OCI-LY7 (cell line): ENCODE data around the gene SSRP1. TPM values are rescaled to one million over a fixed set of nuclear protein-coding genes. Genes with fewer than 3 reads are reported as not detected.

Experiments used
- Bru-seq: library from RNA; stranded (reverse); fragments of 400-500 nt; gene quantifications from one replicate; lab custom pipeline; 2021; lab: Mats Ljungman, UMichigan
- BruChase-seq, 2 experiments: library from RNA; stranded (reverse); fragments of 400-500 nt; gene quantifications; one replicate each; lab custom pipeline; 2021; lab: Mats Ljungman, UMichigan
- BruUV-seq: library from RNA; stranded (reverse); fragments of 400-500 nt; replicated peaks from 2 replicates; lab custom pipeline; 2021; lab: Mats Ljungman, UMichigan
- CTCF ChIA-PET: fragments of 300-600 bp; sonication (Branson Sonifier 250); formaldehyde crosslinking; loops from one replicate; lab custom pipeline; 2022; ENCODE audit warnings: antibody characterized with exemption; ENCODE audit not compliant: unreplicated experiment; lab: Charles Lee
- POLR2A ChIA-PET: fragments of 300-600 bp; sonication (Branson Sonifier 250); formaldehyde crosslinking; loops from one replicate; lab custom pipeline; 2022; ENCODE audit warnings: antibody characterized with exemption; lab: Charles Lee
- DNase-seq: peaks from one replicate; pipeline ENCODE4 v3.0.0-alpha.2; 2015; ENCODE audit warnings: low spot score
- H2AFZ ChIP-seq: fragments of 200-600 bp; sonication (generic), shearing (Covaris generic); 2 replicates; pipeline ENCODE4 v1.6.1; 2014; ENCODE audit warnings: mild to moderate bottlenecking, antibody characterized with exemption, low read length, moderate library complexity
- H3K27ac ChIP-seq: fragments of 200-600 bp; sonication (generic); 2 replicates; pipeline ENCODE4 v1.5.1; 2014; ENCODE audit warnings: mixed run types, low read depth, mild to moderate bottlenecking, moderate library complexity, low read length, inconsistent platforms; ENCODE audit not compliant: poor library complexity, severe bottlenecking
- H3K36me3 ChIP-seq: fragments of 200-600 bp; sonication (generic); 2 replicates; pipeline ENCODE4 v1.6.1; 2014; ENCODE audit warnings: mild to moderate bottlenecking, antibody characterized with exemption, low read length, moderate library complexity, mixed read lengths; ENCODE audit not compliant: insufficient read depth
- H3K4me1 ChIP-seq: fragments of 200-600 bp; sonication (generic); 2 replicates; pipeline ENCODE4 v1.5.1; 2014; ENCODE audit warnings: mild to moderate bottlenecking, low read length; ENCODE audit not compliant: insufficient read depth, poor library complexity, severe bottlenecking
- H3K4me2 ChIP-seq: fragments of 200-600 bp; sonication (generic); 2 replicates; pipeline ENCODE4 v1.6.1; 2014; ENCODE audit warnings: mild to moderate bottlenecking, low read length
- H3K4me3 ChIP-seq: fragments of 200-600 bp; sonication (generic); 2 replicates; pipeline ENCODE4 v1.5.1; 2014; ENCODE audit warnings: mild to moderate bottlenecking, low read depth, low read length; ENCODE audit not compliant: poor library complexity, severe bottlenecking
- H3K79me2 ChIP-seq: fragments of 200-600 bp; sonication (generic); 2 replicates; pipeline ENCODE4 v1.6.1; 2016; ENCODE audit warnings: low read depth, mild to moderate bottlenecking, low read length, moderate library complexity, mixed read lengths; ENCODE audit not compliant: insufficient read depth
- H3K9me2 ChIP-seq: fragments of 200-600 bp; sonication (generic); 2 replicates; pipeline ENCODE4 v1.6.1; 2016; ENCODE audit warnings: mild to moderate bottlenecking, low read length, mixed read lengths; ENCODE audit not compliant: insufficient read depth
- H3K9me3 ChIP-seq: fragments of 200-600 bp; sonication (generic); 2 replicates; pipeline ENCODE4 v1.6.1; 2014; ENCODE audit warnings: mild to moderate bottlenecking, mixed run types, low read length, mixed read lengths
- H4K20me1 ChIP-seq: fragments of 200-600 bp; sonication (generic); 2 replicates; pipeline ENCODE4 v1.6.1; 2014; ENCODE audit warnings: mild to moderate bottlenecking, antibody characterized with exemption, low read length, moderate library complexity, mixed read lengths; ENCODE audit not compliant: insufficient read depth
- EZH2phosphoT487 ChIP-seq: fragments of 200-600 bp; sonication (generic); IDR thresholded peaks from 2 replicates; pipeline ENCODE4 v1.6.1; 2018; ENCODE audit warnings: low read depth, borderline replicate concordance, mild to moderate bottlenecking, mixed run types, antibody characterized with exemption, low read length, moderate library complexity, mixed read lengths
- intact Hi-C: fragments of 100-400 bp; cut with micrococcal nuclease; formaldehyde crosslinking; loops from one replicate; pipeline ENCODE4 v1.10.0; 2022; ENCODE audit not compliant: unreplicated experiment
- long read RNA-seq: library from polyadenylated mRNA; stranded (forward); transcript quantifications from one replicate; pipeline ENCODE4 v2.0.0, GENCODE V29; 2022
- total RNA-seq, 2 experiments: library from RNA; depleted of rRNA in 1 of 2; stranded (reverse); fragments of >200 nt in 1 of 2; shearing (Covaris generic) in 1 of 2; gene quantifications; 2 replicates each; pipeline ENCODE4 v1.2.3, GENCODE V29; 2014 to 2022
- TF ChIP-seq, protein P1 (sequence below): fragments of 200-600 bp; sonication (generic); conservative IDR thresholded peaks from 2 replicates; pipeline ENCODE4 v1.5.1; 2014; ENCODE audit warnings: mild to moderate bottlenecking, antibody characterized with exemption, low read length, moderate library complexity, mixed read lengths

Gene SSRP1, protein sequence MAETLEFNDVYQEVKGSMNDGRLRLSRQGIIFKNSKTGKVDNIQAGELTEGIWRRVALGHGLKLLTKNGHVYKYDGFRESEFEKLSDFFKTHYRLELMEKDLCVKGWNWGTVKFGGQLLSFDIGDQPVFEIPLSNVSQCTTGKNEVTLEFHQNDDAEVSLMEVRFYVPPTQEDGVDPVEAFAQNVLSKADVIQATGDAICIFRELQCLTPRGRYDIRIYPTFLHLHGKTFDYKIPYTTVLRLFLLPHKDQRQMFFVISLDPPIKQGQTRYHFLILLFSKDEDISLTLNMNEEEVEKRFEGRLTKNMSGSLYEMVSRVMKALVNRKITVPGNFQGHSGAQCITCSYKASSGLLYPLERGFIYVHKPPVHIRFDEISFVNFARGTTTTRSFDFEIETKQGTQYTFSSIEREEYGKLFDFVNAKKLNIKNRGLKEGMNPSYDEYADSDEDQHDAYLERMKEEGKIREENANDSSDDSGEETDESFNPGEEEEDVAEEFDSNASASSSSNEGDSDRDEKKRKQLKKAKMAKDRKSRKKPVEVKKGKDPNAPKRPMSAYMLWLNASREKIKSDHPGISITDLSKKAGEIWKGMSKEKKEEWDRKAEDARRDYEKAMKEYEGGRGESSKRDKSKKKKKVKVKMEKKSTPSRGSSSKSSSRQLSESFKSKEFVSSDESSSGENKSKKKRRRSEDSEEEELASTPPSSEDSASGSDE
- total RNA-seq (2014; rRNA removed; shearing (Covaris generic)) (146 and 185 TPM in 2 replicates), total RNA-seq (2022) (216 and 221 TPM in 2 replicates), Bru-seq, nascent RNA (percentile 91 among the genes with signal in this experiment), BruChase-seq, experiment 1, labeled RNA remaining after a 6-hour chase (percentile 98 among the genes with signal in this experiment), BruChase-seq, experiment 2, labeled RNA remaining after a 2-hour chase (percentile 95 among the genes with signal in this experiment)
- long read RNA-seq, transcript SSRP1-201 (17 exons, 2,819 nt), result major isoform, 268 of 337 reads
- long read RNA-seq, partial matches to known transcripts, result 56 of 337 reads
- long read RNA-seq, other reads (novel, unspliced or antisense), result 13 of 337 reads

DNA sequence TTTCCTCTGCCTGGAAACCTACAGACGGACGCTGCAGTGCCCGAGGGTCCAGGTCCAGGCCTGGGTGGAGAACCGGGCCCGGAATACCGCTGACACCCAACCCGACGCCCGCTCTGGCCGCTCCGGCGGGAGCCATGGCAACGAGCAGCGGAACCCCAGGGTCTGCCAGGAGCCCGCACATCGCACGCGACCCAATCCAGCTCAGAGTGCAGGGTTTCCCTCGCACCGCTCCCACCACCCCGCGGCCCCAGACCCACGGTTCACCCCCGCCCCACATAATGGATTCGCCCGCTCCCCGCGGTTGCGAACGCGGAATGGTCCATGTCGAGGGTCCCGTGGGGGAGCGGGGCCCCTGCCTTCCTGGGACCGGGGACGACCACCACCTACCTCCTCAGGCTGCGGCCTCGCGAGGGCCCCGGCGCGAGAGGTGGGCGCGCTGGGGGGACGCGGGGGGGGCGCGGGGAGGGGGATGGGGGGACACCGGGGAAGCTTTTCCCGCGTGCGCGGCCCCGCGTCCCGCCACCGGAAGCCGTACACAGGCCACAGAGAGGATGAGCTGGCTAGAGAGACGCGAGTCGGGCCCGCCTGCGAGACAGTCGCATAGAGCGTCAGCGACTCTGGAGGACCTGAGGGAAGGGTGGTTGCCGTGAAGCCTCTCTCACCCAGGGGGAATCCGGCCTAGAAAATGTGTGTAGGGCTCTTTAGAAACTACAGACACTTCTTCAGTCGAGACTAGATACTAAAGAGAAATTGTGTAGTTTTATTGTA, at the start of gene SSRP1:
TSS of gene SSRP1 (minus strand) at position 550 of the 768 bp plus-strand sequence. CDS start 771 bp downstream, outside the sequence.
- H3K4me3 ChIP-seq, result peak within 1 kb of the TSS; percentile 76
- H3K4me2 ChIP-seq, result peak within 1 kb of the TSS; percentile 94
- POLR2A ChIA-PET, result interaction anchor here (0.5 to 4.9 kb wide), 3 partner anchors 10 to 464 kb away, joined by 4 to 57 read pairs (median 4); partner anchors contain the start of gene TNKS1BP1
- no peaks in the 10 kb centered on the region; the same call in 1 of the 2 replicates for H4K20me1 ChIP-seq
- intact Hi-C loops, result loop anchor here (1.0 to 5.0 kb wide), 3 partner anchors 10 to 407 kb away; partner anchors contain the start of genes SELENOH and YPEL4
- peak; percentile 95 for DNase-seq
- H3K36me3 ChIP-seq, result peaks cover 41% of the 10 kb centered on the region
- no peaks in the 10 kb centered on the region for H3K9me2 ChIP-seq
- H3K27ac ChIP-seq, result peak within 1 kb of the TSS; percentile 53
- no peaks in the 10 kb centered on the region for H3K9me3 ChIP-seq
- H2AFZ ChIP-seq, result peak within 1 kb of the TSS; percentile 98
- H3K79me2 ChIP-seq, result peaks cover 33% of the 10 kb centered on the region
- TF ChIP-seq EZH2phosphoT487, result no peak
- TF ChIP-seq, protein P1, sequence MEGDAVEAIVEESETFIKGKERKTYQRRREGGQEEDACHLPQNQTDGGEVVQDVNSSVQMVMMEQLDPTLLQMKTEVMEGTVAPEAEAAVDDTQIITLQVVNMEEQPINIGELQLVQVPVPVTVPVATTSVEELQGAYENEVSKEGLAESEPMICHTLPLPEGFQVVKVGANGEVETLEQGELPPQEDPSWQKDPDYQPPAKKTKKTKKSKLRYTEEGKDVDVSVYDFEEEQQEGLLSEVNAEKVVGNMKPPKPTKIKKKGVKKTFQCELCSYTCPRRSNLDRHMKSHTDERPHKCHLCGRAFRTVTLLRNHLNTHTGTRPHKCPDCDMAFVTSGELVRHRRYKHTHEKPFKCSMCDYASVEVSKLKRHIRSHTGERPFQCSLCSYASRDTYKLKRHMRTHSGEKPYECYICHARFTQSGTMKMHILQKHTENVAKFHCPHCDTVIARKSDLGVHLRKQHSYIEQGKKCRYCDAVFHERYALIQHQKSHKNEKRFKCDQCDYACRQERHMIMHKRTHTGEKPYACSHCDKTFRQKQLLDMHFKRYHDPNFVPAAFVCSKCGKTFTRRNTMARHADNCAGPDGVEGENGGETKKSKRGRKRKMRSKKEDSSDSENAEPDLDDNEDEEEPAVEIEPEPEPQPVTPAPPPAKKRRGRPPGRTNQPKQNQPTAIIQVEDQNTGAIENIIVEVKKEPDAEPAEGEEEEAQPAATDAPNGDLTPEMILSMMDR, result peak; percentile 31; the same call in 1 of the 2 replicates
- BruUV-seq, result no TSS peak
- H3K4me1 ChIP-seq, result peaks cover 25% of the 10 kb centered on the region
- CTCF ChIA-PET, result interaction anchor here (0.7 to 1.0 kb wide), 2 partner anchors 9 to 11 kb away, joined by 3 to 7 read pairs; no protein-coding TSS in a partner anchor

DNA sequence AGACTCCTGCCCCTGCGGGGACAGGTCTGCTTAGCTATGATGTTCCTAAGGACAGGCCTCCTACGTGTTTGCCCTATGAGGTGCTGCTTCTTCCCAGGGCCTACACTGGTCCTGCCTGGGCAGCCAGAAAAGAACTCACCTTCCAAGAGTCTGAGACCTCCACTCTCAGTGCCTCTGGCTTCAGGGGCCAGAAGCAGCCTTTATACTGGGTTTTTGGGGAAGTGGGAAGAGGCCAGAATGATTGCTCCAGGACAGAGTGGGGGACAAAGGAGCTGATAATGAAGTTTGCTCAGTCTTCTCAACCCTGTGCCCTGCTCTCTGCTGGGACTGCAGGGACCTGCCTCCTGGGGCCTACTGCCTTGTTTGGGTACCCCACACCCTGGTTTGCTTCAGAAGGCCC, 45.3 kb upstream of the SSRP1 start, which contains the start of gene PRG3:
TSS of gene PRG3 (minus strand) at position 176 of the 400 bp plus-strand sequence. CDS start 442 bp downstream, outside the sequence.
- BruUV-seq, result no TSS peak
- Histone ChIP-seq H3K4me3 (no peak within 1 kb of the TSS), H3K36me3 (no peaks in the 10 kb centered on the region), H3K4me1 (no peaks in the 10 kb centered on the region), H3K9me3 (no peaks in the 10 kb centered on the region), H3K9me2 (no peaks in the 10 kb centered on the region), H3K4me2 (no peak within 1 kb of the TSS), H2AFZ (no peak within 1 kb of the TSS), H4K20me1 (no peaks in the 10 kb centered on the region), H3K27ac (no peak within 1 kb of the TSS), H3K79me2 (no peaks in the 10 kb centered on the region)
- POLR2A ChIA-PET, result interaction anchor here (0.7 kb wide), 1 partner anchor 860 kb away, joined by 3 read pairs; no protein-coding TSS in a partner anchor
- DNase-seq, result no peak
- intact Hi-C loops, result no loop called here
- TF ChIP-seq EZH2phosphoT487, result no peak
- TF ChIP-seq, protein P1, result no peak
- CTCF ChIA-PET, result no interaction called here
